SW 1271 (cell line): ENCODE measurements around the gene RBM7.

Source experiments
- DNase-seq, 2 experiments: peaks; one replicate each; lab custom pipeline; 2025; lab: John Stamatoyannopoulos, UW

RBM7 gene

DNA sequence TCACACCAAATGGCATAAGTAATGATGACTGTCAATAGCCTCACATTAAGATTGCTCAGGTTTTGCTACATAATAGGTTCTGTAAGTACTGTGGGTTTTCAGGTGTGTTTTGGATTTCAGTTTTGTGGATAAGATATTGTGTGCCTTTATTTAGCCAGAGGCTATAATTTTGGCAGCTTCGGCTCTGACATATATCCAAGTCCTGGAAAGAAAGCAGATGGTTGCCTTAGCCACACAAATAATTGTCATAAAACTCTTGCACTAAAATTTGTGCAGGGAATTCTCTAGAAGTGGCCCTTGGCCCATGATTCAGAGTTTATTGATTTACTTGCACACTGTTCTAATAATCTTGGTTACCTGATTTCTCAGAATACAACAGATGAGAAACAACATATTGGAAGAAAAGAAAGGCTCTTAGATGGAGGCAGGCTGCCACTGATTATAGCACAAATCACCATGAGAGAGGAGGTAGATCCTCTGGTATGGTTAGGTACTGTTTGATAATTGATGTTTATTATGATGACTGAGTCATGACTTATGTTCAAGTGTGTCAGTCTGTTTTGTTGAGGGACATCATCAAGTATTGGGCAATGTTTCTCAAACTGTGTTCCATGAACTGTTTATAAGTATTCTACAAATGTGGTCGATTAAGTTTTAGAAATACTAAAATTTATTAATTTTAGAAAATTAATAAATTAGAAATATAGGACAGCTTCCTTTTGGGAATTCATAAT is 48.5 kb downstream of the RBM7 start:
- DNase-seq = no peak

DNA sequence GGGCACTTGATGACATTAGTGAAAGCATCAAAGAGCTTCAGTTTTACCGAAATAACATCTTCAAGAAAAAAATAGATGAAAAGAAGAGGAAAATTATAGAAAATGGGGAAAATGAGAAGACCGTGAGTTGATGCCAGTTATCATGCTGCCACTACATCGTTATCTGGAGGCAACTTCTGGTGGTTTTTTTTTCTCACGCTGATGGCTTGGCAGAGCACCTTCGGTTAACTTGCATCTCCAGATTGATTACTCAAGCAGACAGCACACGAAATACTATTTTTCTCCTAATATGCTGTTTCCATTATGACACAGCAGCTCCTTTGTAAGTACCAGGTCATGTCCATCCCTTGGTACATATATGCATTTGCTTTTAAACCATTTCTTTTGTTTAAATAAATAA is 49.4 kb downstream of the RBM7 start:
- DNase-seq = no peak

DNA sequence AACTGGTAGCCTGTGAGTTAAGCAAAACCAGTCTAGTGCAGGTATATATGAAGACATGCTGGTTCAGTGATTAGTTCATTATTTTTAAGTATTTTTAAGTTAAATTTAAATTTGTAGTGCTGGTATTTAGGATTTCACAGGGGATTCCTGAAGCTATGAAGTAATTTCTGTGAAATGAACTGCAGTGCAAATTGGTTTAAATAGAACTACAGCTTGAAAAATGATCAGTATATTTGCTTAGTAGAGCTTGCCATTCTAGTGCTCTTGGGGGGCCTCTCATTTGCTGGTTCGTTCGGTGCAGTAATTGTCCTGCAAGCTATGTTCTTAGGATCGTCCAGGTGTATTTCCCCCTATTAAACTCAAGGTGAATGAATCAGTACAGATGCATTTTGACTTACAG is 51.9 kb downstream of the RBM7 start:
- DNase-seq = no peak
